Measurements from ENCODE around the gene CAPN15.

DNA sequence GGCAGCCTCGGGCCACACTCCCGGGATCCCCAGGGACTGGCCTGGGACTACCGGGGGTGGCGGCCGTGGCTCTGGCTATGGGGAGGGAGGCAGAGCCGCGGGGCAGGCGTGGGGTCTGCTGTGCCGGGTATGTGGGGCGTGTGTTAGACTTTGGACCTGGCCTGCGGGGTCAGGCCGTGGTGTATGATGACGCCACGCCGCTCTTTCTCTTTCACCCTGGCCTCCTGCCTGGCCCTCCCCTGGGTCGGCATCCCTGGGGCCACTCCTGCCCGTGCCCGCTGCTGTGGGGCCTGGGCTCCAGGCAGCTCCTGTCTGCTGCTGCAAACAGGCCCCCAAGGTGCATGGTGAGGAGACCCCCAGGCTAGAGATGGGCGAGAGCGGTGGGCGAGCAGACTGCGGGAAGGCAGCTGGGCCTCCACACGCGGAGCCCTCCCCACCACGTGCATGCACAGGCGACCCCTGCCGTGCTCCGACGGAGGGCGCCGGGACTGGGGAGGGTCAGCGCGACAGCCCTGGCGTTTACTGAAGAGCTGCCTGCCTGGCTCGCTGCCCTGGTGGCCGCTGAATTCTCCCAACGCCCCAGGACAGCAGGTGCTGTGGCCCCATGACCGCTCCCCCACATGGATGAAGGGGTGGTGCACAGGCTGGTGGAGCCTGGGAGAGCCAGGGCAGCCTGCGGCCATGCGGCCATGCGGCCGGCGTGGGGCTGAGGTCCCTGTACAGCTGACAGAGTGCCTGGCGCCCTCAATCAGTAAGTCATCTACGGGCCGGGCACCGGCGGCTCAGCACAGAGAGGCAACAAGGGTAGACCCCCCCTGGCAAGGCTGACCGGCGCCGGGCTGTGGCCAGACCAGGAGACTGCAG, 16.0 kb downstream of the CAPN15 start:
- TF ChIP-seq, protein P1, sequence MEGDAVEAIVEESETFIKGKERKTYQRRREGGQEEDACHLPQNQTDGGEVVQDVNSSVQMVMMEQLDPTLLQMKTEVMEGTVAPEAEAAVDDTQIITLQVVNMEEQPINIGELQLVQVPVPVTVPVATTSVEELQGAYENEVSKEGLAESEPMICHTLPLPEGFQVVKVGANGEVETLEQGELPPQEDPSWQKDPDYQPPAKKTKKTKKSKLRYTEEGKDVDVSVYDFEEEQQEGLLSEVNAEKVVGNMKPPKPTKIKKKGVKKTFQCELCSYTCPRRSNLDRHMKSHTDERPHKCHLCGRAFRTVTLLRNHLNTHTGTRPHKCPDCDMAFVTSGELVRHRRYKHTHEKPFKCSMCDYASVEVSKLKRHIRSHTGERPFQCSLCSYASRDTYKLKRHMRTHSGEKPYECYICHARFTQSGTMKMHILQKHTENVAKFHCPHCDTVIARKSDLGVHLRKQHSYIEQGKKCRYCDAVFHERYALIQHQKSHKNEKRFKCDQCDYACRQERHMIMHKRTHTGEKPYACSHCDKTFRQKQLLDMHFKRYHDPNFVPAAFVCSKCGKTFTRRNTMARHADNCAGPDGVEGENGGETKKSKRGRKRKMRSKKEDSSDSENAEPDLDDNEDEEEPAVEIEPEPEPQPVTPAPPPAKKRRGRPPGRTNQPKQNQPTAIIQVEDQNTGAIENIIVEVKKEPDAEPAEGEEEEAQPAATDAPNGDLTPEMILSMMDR (IDR thresholded peaks at IDR 0.05; ENCODE audit: low read depth, low read length): no peak
- no peak for TF ChIP-seq POLR2A (IDR thresholded peaks at IDR 0.05; ENCODE audit: extremely low read depth, insufficient read length)
- TF ChIP-seq, protein P2, sequence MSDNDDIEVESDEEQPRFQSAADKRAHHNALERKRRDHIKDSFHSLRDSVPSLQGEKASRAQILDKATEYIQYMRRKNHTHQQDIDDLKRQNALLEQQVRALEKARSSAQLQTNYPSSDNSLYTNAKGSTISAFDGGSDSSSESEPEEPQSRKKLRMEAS (IDR thresholded peaks at IDR 0.05; ENCODE audit: low read depth, low read length): no peak
